ENCODE measurements around the gene COMT. TPM values are rescaled to one million over a fixed set of nuclear protein-coding genes. Genes with fewer than 3 reads are reported as not detected.

Gene COMT
- total and polyA plus RNA-seq, 4 donors, result 96.7 to 176 (median 106) TPM

DNA sequence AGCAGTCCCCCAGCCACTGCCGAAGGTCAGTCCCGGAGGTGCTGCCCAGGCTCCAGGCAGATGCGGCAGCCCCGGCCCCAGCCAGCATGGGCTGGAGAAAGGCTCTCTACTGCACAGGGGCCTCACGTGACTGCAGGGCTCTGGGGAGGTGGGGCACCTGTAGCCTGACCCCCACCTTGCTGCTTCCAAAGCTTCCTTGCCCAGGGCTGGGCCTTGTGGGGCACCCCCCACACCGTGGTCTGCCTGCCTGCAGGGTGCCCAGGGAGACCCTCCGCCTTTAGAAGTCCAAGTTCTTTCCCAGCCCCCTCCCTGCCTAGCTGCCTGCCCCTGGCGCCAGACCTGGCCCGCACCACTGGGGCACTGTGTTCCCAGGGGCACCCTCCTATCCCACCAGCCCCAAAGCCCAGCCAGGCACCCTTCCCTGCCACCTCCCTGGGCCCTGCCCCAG lies 28.5 kb downstream of the COMT start:
- no peak overlapping the region for H3K27ac ChIP-seq (ENCODE audit: low read depth in 1 of 2, low read length in 2 of 2)
- no peaks in the 10 kb centered on the region for H3K27me3 ChIP-seq (ENCODE audit: control insufficient read depth in 1 of 2, insufficient read depth in 2 of 2, low read length in 1 of 2)
- DNase-seq, result no peak
- H3K36me3 ChIP-seq (ENCODE audit: control insufficient read depth in 1 of 2, insufficient read depth in 2 of 2, low read length in 1 of 2), result peaks cover 0 to 5% of the 10 kb centered on the region in 2 donors
- intact Hi-C loops (cut with DNase I), result loop anchor here (1.0 to 10.0 kb wide), 2 partner anchors 43 to 115 kb away; partner anchors contain the start of gene DGCR8 (in 1 of the 2)
- 64 to 66% methylated on average over 8 to 9 of the region's 9 CpGs for WGBS, 2 donors
- ATAC-seq (ENCODE audit: low FRiP score), result no peak
- H3K9me3 ChIP-seq (ENCODE audit: control insufficient read depth, low read length), result no peaks in the 10 kb centered on the region
- H3K4me3 ChIP-seq (ENCODE audit: low read length in 2 of 2), result no peak overlapping the region
- no peaks in the 10 kb centered on the region for H3K4me1 ChIP-seq (ENCODE audit: control insufficient read depth in 1 of 2, insufficient read depth in 2 of 2, low read length in 2 of 2)

DNA sequence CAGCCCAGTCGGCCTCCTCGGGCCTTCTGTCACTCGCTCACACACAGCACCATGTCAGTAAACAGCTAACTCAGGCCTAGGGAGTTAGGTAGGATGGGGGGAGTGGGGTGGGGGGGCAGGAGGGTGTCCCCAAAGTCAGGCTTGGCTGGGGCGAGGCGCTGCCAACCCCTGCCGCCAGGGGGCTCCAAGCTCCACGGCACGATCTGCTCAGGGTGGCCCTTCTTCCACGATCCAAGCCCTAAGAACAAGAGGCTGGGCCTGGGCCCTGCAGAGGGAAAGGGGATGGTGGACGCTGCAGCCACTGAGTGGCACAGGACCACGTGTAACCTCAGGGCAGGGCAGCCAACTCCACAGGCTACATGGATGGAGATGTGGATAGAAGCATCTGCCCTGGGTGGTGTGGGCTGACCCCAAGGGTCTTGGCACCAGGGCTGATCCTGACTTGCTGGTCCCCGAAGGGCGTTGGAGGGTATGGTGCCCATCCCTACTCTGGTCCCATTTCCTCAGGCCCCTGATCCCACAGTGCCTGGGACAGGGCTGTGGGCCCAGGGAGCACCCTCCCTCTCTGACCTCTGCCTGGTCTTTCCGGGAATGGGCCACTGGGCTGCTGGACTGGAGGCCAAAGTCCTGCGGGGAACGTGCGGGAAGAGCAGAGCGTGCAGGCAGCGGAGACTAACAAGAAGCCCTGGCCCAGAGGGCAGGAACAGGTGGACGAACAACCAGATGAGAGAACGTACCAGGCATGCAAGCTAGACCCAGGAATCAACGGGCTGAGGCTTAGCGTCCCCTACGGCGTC lies 29.1 kb downstream of the COMT start:
- Histone ChIP-seq H3K36me3 (ENCODE audit: control insufficient read depth in 1 of 2, insufficient read depth in 2 of 2, low read length in 1 of 2) (peaks cover 0 to 5% of the 10 kb centered on the region in 2 donors), H3K27me3 (ENCODE audit: control insufficient read depth in 1 of 2, insufficient read depth in 2 of 2, low read length in 1 of 2) (no peaks in the 10 kb centered on the region), H3K4me1 (ENCODE audit: control insufficient read depth in 1 of 2, insufficient read depth in 2 of 2, low read length in 2 of 2) (no peaks in the 10 kb centered on the region), H3K9me3 (ENCODE audit: control insufficient read depth, low read length) (no peaks in the 10 kb centered on the region), H3K27ac (ENCODE audit: low read depth in 1 of 2, low read length in 2 of 2) (no peak overlapping the region), H3K4me3 (ENCODE audit: low read length in 2 of 2) (no peak overlapping the region)
- 48 to 52% methylated on average over 24 to 25 of the region's 25 CpGs for WGBS, 2 donors
- ATAC-seq (ENCODE audit: low FRiP score) (peak; percentile 80), DNase-seq (peak; percentile 76 to 92)
- intact Hi-C loops (cut with DNase I), result loop anchor here (1.0 to 10.0 kb wide), 2 partner anchors 43 to 114 kb away; partner anchors contain the start of gene DGCR8 (in 1 of the 2)

DNA sequence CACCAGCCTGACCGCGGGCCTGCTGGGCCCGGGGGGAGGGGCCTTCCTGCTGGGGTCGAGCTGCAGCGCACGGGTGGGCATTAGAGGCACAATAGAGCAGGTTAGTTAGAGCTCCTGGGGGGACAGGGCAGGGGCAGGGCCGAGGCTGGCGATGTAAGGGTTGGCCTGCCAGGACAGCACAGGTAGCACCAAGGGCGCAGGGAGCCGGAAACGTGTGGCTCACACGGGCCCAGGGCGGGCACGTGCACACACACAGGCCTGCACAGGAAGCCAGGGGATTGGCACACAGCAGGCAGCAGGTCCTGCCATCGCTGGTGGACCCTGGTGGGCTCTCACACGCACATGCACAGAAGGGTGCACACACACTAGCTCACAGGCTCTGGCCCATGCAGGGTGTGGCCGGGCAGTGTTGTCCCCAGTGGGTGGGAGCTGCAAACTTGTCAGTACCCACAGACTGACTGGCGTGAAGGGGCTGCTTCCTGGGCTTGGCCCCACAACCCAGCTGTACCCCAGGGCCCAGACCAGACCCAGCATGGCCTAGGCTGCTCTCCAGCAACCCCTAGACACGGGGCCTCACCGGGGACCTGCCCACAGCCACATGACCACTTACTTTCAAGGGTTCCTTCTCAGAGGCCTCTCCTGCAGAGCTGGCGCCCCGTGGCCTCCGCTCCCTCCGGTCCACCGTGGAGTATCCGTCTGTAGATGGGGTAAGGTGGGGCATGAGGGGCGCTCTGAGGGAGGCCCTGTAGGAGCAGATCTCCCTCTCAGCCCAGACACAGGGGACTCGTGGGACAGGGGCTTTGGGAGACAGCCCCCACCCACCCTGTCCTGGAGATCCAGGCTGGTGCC lies 29.9 kb downstream of the COMT start:
- peaks cover 0 to 5% of the 10 kb centered on the region in 2 donors for H3K36me3 ChIP-seq (ENCODE audit: control insufficient read depth in 1 of 2, insufficient read depth in 2 of 2, low read length in 1 of 2)
- DNase-seq (no peak), ATAC-seq (ENCODE audit: low FRiP score) (no peak)
- no peaks in the 10 kb centered on the region for H3K9me3 ChIP-seq (ENCODE audit: control insufficient read depth, low read length)
- no peak overlapping the region for H3K4me3 ChIP-seq (ENCODE audit: low read length in 2 of 2)
- 61 to 67% methylated on average over 28 of the region's 28 CpGs for WGBS, 2 donors
- no peaks in the 10 kb centered on the region for H3K27me3 ChIP-seq (ENCODE audit: control insufficient read depth in 1 of 2, insufficient read depth in 2 of 2, low read length in 1 of 2)
- no peak overlapping the region for H3K27ac ChIP-seq (ENCODE audit: low read depth in 1 of 2, low read length in 2 of 2)
- no peaks in the 10 kb centered on the region for H3K4me1 ChIP-seq (ENCODE audit: control insufficient read depth in 1 of 2, insufficient read depth in 2 of 2, low read length in 2 of 2)
- intact Hi-C loops (cut with DNase I), result loop anchor here in 1 of 2 donors (10.0 kb wide), 1 partner anchor 113 kb away; the partner anchor contains the start of gene DGCR8

DNA sequence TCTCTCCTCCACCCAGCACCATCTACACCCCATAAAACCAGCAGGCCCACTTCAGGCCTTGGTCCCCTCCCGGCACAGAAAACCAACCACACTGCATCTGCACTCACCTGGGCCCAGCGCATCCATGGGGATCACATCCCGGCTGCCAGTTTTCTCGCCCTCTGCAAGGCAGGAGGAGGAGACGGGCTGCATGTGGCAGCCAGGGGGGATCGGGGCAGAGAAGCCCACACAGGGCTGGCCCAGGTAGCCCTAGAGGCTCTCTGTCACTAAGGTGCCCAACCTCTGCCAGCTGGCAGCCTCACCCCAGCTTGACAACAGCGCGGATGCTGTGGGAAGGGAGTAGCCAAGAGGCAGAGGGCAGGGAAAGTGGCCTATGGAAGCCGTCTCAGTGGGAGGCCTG lies 30.7 kb downstream of the COMT start:
- no peaks in the 10 kb centered on the region for H3K4me1 ChIP-seq (ENCODE audit: control insufficient read depth in 1 of 2, insufficient read depth in 2 of 2, low read length in 2 of 2)
- no peaks in the 10 kb centered on the region for H3K9me3 ChIP-seq (ENCODE audit: control insufficient read depth, low read length)
- DNase-seq (no peak), ATAC-seq (ENCODE audit: low FRiP score) (no peak)
- intact Hi-C loops (cut with DNase I), result loop anchor here in 1 of 2 donors (10.0 kb wide), 1 partner anchor 113 kb away; the partner anchor contains the start of gene DGCR8
- WGBS, 2 donors, result 74 to 84% methylated on average over 9 of the region's 9 CpGs
- H3K27ac ChIP-seq (ENCODE audit: low read depth in 1 of 2, low read length in 2 of 2), result no peak overlapping the region
- H3K27me3 ChIP-seq (ENCODE audit: control insufficient read depth in 1 of 2, insufficient read depth in 2 of 2, low read length in 1 of 2), result no peaks in the 10 kb centered on the region
- peaks cover 0 to 5% of the 10 kb centered on the region in 2 donors for H3K36me3 ChIP-seq (ENCODE audit: control insufficient read depth in 1 of 2, insufficient read depth in 2 of 2, low read length in 1 of 2)
- no peak overlapping the region for H3K4me3 ChIP-seq (ENCODE audit: low read length in 2 of 2)

DNA sequence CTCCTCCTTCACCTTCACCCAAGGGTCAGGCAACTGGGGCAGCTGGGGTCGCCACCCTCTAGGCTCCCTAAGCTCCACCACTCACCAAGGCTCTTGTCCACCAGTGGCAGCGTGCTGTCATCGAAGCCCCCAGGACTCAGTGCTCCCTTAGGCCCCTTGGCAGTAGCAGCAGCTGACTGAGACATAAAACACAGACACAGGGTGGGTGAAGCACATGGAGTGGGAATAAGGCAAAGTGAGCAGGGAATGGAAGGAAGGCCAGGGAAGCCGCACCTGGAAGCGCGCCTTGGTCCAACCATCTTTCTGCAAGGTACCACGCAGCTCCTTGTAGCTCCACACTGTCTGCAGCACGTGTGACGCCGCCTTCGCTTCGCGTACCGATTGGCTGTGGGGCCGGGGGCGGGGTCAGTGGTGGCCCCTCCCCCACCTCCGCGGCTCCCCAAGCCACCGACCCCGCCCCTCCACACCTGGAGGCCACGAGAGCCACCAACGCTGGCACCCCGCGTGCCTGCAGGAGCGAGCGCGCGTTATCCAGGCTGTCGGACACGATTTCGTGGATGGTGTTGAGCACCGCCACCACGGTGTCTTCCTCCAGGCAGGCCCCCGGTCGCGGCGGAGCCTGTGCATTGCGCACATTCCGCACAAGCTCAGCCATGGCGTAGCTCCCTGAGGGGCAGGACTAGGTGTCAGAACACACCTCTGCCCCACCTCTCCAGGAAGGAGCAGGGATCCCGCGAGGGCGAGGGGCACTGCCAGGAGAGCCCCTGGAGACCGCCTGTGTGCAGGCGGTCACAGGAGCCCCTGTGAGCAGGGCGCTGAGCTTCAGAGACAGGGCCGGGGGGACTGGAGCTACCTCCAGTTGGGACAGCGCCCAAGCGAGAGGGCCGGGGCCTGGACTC lies 31.3 kb downstream of the COMT start:
- DNase-seq, result no peak
- Histone ChIP-seq H3K27me3 (ENCODE audit: control insufficient read depth in 1 of 2, insufficient read depth in 2 of 2, low read length in 1 of 2) (no peaks in the 10 kb centered on the region), H3K4me3 (ENCODE audit: low read length in 2 of 2) (no peak overlapping the region), H3K27ac (ENCODE audit: low read depth in 1 of 2, low read length in 2 of 2) (no peak overlapping the region), H3K36me3 (ENCODE audit: control insufficient read depth in 1 of 2, insufficient read depth in 2 of 2, low read length in 1 of 2) (peaks cover 0 to 7% of the 10 kb centered on the region in 2 donors), H3K4me1 (ENCODE audit: control insufficient read depth in 1 of 2, insufficient read depth in 2 of 2, low read length in 2 of 2) (no peaks in the 10 kb centered on the region), H3K9me3 (ENCODE audit: control insufficient read depth, low read length) (no peaks in the 10 kb centered on the region)
- intact Hi-C loops (cut with DNase I), result loop anchor here in 1 of 2 donors (10.0 kb wide), 1 partner anchor 112 kb away; the partner anchor contains the start of gene DGCR8
- 89 to 90% methylated on average over 48 to 50 of the region's 50 CpGs for WGBS, 2 donors
- no peak for ATAC-seq (ENCODE audit: low FRiP score)

DNA sequence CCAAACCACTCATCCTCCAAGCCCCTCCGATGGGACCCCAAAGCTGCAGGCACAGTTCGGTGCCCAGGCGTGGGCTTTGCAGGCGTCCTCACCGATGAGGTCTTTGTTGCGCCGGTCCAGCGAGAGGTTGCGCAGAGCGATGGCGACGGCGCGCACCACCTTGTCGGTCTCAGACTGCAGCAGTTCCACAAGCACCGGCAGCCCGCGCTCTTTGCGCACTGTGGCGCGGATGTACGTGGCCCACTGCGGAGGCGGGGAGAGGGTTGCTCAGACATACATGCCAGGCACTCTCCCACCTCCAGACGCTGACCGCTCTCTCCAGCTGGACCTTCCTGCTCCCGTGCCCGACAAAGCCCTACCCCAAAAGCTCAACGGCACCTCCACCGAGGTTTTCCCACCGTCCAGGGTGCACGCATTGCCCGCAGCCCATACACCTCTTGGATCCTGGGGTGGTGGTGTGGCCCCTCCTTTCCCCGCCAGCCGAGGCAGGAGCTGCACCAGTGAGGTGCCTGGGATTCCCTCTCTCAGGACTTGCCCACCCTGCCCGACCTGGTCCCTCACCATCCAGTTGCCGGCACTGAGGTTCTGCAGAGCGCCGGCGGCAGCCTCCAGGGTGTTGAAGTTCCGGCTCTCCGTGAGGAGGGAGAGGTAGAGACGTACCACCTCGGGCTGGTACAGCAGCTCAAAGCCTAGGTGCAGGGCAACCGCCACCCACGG lies 32.1 kb downstream of the COMT start:
- 93 to 94% methylated on average over 42 to 46 of the region's 46 CpGs for whole genome bisulfite sequencing, 2 donors
- Histone ChIP-seq H3K27ac (ENCODE audit: low read depth in 1 of 2, low read length in 2 of 2) (no peak overlapping the region), H3K9me3 (ENCODE audit: control insufficient read depth, low read length) (no peaks in the 10 kb centered on the region), H3K36me3 (ENCODE audit: control insufficient read depth in 1 of 2, insufficient read depth in 2 of 2, low read length in 1 of 2) (peaks cover 0 to 6% of the 10 kb centered on the region in 2 donors), H3K4me3 (ENCODE audit: low read length in 2 of 2) (no peak overlapping the region), H3K4me1 (ENCODE audit: control insufficient read depth in 1 of 2, insufficient read depth in 2 of 2, low read length in 2 of 2) (no peaks in the 10 kb centered on the region), H3K27me3 (ENCODE audit: control insufficient read depth in 1 of 2, insufficient read depth in 2 of 2, low read length in 1 of 2) (no peaks in the 10 kb centered on the region)
- no peak for ATAC-seq (ENCODE audit: low FRiP score)
- intact Hi-C loops (cut with DNase I), result loop anchor here in 1 of 2 donors (10.0 kb wide), 1 partner anchor 111 kb away; the partner anchor contains the start of gene DGCR8
- no peak for DNase-seq

DNA sequence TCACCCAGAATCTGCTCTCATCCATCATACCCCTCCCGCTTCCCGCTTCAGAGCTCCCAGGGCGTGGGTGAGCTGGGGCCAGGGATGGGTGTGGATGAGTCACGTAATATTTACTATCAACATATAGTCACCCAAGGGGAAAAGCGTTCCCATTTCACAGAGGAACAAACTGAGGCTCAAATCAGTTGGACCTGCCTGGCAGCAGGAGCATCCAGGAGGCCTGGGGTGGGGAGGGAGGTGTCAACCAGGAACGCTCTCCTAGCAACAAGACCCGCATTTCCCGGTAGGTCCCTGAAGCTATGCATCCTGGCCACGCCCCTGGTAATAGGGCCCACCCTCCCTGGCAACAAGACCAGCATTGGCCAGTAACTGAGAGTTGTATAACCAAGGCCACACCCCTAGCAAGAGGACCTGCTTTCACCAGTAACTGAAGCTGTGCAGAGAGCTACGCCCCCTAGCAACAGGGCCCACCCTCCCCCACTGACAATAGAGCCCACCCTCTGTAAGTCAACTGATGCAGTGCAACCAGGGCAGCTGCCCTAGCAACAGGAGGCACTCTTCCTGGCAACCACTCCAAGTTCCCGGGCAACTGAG lies 32.8 kb downstream of the COMT start:
- intact Hi-C loops (cut with DNase I), result loop anchor here in 1 of 2 donors (10.0 kb wide), 1 partner anchor 110 kb away; the partner anchor contains the start of gene DGCR8
- no peak for ATAC-seq (ENCODE audit: low FRiP score)

More for the DNA sequence above, 32.8 kb downstream of the COMT start:
- Histone ChIP-seq H3K9me3 (ENCODE audit: control insufficient read depth, low read length) (no peaks in the 10 kb centered on the region), H3K4me3 (ENCODE audit: low read length in 2 of 2) (no peak overlapping the region), H3K27me3 (ENCODE audit: control insufficient read depth in 1 of 2, insufficient read depth in 2 of 2, low read length in 1 of 2) (no peaks in the 10 kb centered on the region), H3K27ac (ENCODE audit: low read depth in 1 of 2, low read length in 2 of 2) (no peak overlapping the region), H3K4me1 (ENCODE audit: control insufficient read depth in 1 of 2, insufficient read depth in 2 of 2, low read length in 2 of 2) (no peaks in the 10 kb centered on the region), H3K36me3 (ENCODE audit: control insufficient read depth in 1 of 2, insufficient read depth in 2 of 2, low read length in 1 of 2) (peaks cover 0 to 8% of the 10 kb centered on the region in 2 donors)
- WGBS, 2 donors, result 60 to 63% methylated on average over 11 of the region's 11 CpGs
- DNase-seq, result no peak

Measured in aorta (tissue), 5 donors.